Measurements from ENCODE around the gene RHBDF2. TPM values are rescaled to one million over a fixed set of nuclear protein-coding genes. Genes with fewer than 3 reads are reported as not detected.
A peak's percentile ranks its signal among the peaks of the same experiment; 100 is the strongest.
"Not testable (repeated sequence)": the region's sequence is repeated elsewhere in the genome, so short reads cannot be mapped to it uniquely, and the experiment has no call there.

RHBDF2 gene
- total RNA-seq, 3 donors from 2014 or later (not counting 1 experiment from before 2014, with no cell fraction given), result 194 to 233 (median 202) TPM

- DNase-seq (no peak), ATAC-seq (no peak)
- no peak overlapping the region for H3K4me3 ChIP-seq (ENCODE audit: low read length)
- peaks cover 66% of the 10 kb centered on the region for H3K4me1 ChIP-seq (ENCODE audit: control insufficient read depth, insufficient read depth, low read length)
- Mint-ChIP-seq H3K36me3 (no peaks in the 10 kb centered on the region), H3K4me3 (no peak overlapping the region), H3K27me3 (ENCODE audit: low read depth in 2 of 2) (no peaks in the 10 kb centered on the region), H3K9me3 (no peaks in the 10 kb centered on the region), H3K27ac (peak overlapping the region; percentile 53 to 58), H3K4me1 (peaks cover 38 to 46% of the 10 kb centered on the region in 2 donors)
- no peaks in the 10 kb centered on the region for H3K27me3 ChIP-seq (ENCODE audit: control insufficient read depth, insufficient read depth, low read length)
- H3K36me3 ChIP-seq (ENCODE audit: control insufficient read depth, insufficient read depth, low read length), result no peaks in the 10 kb centered on the region
- intact Hi-C loops (cut with micrococcal nuclease), result loop anchor here (10.0 kb wide), 1 partner anchor 246 kb away; the partner anchor contains the start of gene UBALD2
- no peaks in the 10 kb centered on the region for H3K9me3 ChIP-seq (ENCODE audit: control insufficient read depth, insufficient read depth, low read length)
- H3K27ac ChIP-seq (ENCODE audit: low read length), result no peak overlapping the region
- 83% methylated on average over 9 of the region's 9 CpGs for WGBS (ENCODE audit: insufficient coverage)
- TF ChIP-seq CTCF (IDR thresholded peaks at IDR 0.05), result no peak
These were observed 9.6 kb upstream of the RHBDF2 start for GRCh38 chr17:76510831-76511244.

- DNase-seq; H3K36me3 ChIP-seq (ENCODE audit: control insufficient read depth, insufficient read depth, low read length); H3K36me3 Mint-ChIP-seq; H3K27me3 Mint-ChIP-seq (ENCODE audit: low read depth in 2 of 2); H3K27me3 ChIP-seq (ENCODE audit: control insufficient read depth, insufficient read depth, low read length); H3K27ac ChIP-seq (ENCODE audit: low read length); H3K4me3 Mint-ChIP-seq; ATAC-seq; H3K27ac Mint-ChIP-seq; H3K4me3 ChIP-seq (ENCODE audit: low read length); H3K9me3 ChIP-seq (ENCODE audit: control insufficient read depth, insufficient read depth, low read length); H3K9me3 Mint-ChIP-seq: not testable (repeated sequence)
- 90% methylated on average over 12 of the region's 14 CpGs for WGBS (ENCODE audit: insufficient coverage)
- H3K4me1 Mint-ChIP-seq, result peaks cover 22 to 26% of the 10 kb centered on the region in 2 donors
- H3K4me1 ChIP-seq (ENCODE audit: control insufficient read depth, insufficient read depth, low read length), result peaks cover 43% of the 10 kb centered on the region
- intact Hi-C loops (cut with micrococcal nuclease), result loop anchor here (5.0 kb wide), 1 partner anchor 206 kb away; no protein-coding TSS in a partner anchor
These were observed 7.3 kb upstream of the RHBDF2 start for GRCh38 chr17:76508472-76509063.

GRCh38 chr17:76506408-76507345 is 5.5 kb upstream of the RHBDF2 start:
- Mint-ChIP-seq H3K27me3 (ENCODE audit: low read depth in 2 of 2) (no peaks in the 10 kb centered on the region), H3K9me3 (no peaks in the 10 kb centered on the region), H3K4me1 (peaks cover 12 to 25% of the 10 kb centered on the region in 2 donors), H3K4me3 (no peak overlapping the region), H3K36me3 (no peaks in the 10 kb centered on the region), H3K27ac (peak overlapping the region in 1 of 2 donors; percentile 74)
- Histone ChIP-seq H3K9me3 (ENCODE audit: control insufficient read depth, insufficient read depth, low read length) (no peaks in the 10 kb centered on the region), H3K36me3 (ENCODE audit: control insufficient read depth, insufficient read depth, low read length) (no peaks in the 10 kb centered on the region), H3K27ac (ENCODE audit: low read length) (peak overlapping the region; percentile 56), H3K27me3 (ENCODE audit: control insufficient read depth, insufficient read depth, low read length) (no peaks in the 10 kb centered on the region), H3K4me1 (ENCODE audit: control insufficient read depth, insufficient read depth, low read length) (peaks cover 33% of the 10 kb centered on the region), H3K4me3 (ENCODE audit: low read length) (no peak overlapping the region)
- WGBS (ENCODE audit: insufficient coverage), result 30% methylated on average over 24 of the region's 24 CpGs
- intact Hi-C loops (cut with micrococcal nuclease), result loop anchor here (1.0 to 5.0 kb wide), 3 partner anchors 40 to 204 kb away; no protein-coding TSS in a partner anchor
- peak; percentile 90 to 92 (median 91) for ATAC-seq
- TF ChIP-seq CTCF (IDR thresholded peaks at IDR 0.05), result peak; percentile 84
- DNase-seq, result peak; percentile 95

- no peaks in the 10 kb centered on the region for H3K36me3 ChIP-seq (ENCODE audit: control insufficient read depth, insufficient read depth, low read length)
- H3K4me1 Mint-ChIP-seq, result peaks cover 22 to 39% of the 10 kb centered on the region in 2 donors
- WGBS (ENCODE audit: insufficient coverage), result 75% methylated on average over 6 of the region's 7 CpGs
- H3K27me3 Mint-ChIP-seq (ENCODE audit: low read depth in 2 of 2), result no peaks in the 10 kb centered on the region
- TF ChIP-seq CTCF (IDR thresholded peaks at IDR 0.05), result no peak
- peaks cover 43% of the 10 kb centered on the region for H3K4me1 ChIP-seq (ENCODE audit: control insufficient read depth, insufficient read depth, low read length)
- H3K9me3 ChIP-seq (ENCODE audit: control insufficient read depth, insufficient read depth, low read length), result no peaks in the 10 kb centered on the region
- no peak overlapping the region for H3K27ac ChIP-seq (ENCODE audit: low read length)
- no peak overlapping the region for H3K27ac Mint-ChIP-seq
- H3K36me3 Mint-ChIP-seq, result no peaks in the 10 kb centered on the region
- H3K4me3 ChIP-seq (ENCODE audit: low read length), result no peak overlapping the region
- DNase-seq (no peak), ATAC-seq (no peak)
- intact Hi-C loops (cut with micrococcal nuclease), result no loop called here
- no peaks in the 10 kb centered on the region for H3K27me3 ChIP-seq (ENCODE audit: control insufficient read depth, insufficient read depth, low read length)
- no peaks in the 10 kb centered on the region for H3K9me3 Mint-ChIP-seq
- peak overlapping the region; percentile 47 for H3K4me3 Mint-ChIP-seq
These were observed 2.9 kb upstream of the RHBDF2 start for GRCh38 chr17:76504117-76504516.
